NCI-H446 (cell line): ENCODE data around the gene ATG7.
"Not testable (repeated sequence)": the region's sequence is repeated elsewhere in the genome, so short reads cannot be mapped to it uniquely, and the experiment has no call there.

Source experiments
- DNase-seq, 2 experiments: peaks; one replicate each; lab custom pipeline; 2025; lab: John Stamatoyannopoulos, UW

Gene ATG7

GRCh38 chr3:11509173-11510000 is 237.2 kb downstream of the ATG7 start:
- peak; percentile 49 to 67 for DNase-seq

DNA sequence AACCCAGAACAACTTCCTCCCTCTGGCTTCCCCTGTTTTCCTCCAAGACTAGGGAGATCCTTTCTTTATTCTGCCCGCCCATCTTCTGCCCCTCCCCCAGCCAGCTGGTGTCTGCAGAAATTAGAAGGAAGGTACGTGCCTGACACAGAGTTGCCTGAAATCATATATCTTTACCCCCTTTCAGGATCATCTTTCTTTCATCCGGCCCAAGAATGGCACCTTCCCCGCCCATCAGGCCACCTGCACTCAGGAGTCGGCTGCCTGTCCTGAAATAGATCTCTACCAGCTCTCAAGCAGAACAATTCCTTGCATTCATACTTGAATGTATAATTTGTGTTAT is 237.8 kb downstream of the ATG7 start:
- DNase-seq, result no peak

DNA sequence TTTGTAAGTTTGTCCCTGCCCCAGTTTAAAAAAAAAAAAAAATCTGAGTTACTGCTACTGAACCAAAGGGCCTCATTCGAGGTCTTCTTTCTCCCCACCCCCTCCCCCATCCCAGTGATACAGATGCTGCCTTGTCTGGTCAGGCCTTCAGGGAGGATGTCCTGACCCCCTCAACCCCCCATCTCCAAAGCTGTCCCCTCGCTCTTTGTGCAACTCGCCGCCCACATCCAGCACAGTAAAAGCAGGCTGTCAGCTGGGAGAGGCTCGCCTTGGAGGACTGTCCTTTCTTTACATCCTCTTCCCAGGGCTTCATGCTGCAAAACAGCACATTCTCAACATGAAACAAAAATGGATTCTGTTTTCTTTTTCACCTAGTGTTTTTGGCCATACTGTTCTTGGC is 238.2 kb downstream of the ATG7 start:
- no peak for DNase-seq

- DNase-seq, result not testable (repeated sequence)
Measured at GRCh38 chr3:11511606-11512005, 239.4 kb downstream of the ATG7 start.

DNA sequence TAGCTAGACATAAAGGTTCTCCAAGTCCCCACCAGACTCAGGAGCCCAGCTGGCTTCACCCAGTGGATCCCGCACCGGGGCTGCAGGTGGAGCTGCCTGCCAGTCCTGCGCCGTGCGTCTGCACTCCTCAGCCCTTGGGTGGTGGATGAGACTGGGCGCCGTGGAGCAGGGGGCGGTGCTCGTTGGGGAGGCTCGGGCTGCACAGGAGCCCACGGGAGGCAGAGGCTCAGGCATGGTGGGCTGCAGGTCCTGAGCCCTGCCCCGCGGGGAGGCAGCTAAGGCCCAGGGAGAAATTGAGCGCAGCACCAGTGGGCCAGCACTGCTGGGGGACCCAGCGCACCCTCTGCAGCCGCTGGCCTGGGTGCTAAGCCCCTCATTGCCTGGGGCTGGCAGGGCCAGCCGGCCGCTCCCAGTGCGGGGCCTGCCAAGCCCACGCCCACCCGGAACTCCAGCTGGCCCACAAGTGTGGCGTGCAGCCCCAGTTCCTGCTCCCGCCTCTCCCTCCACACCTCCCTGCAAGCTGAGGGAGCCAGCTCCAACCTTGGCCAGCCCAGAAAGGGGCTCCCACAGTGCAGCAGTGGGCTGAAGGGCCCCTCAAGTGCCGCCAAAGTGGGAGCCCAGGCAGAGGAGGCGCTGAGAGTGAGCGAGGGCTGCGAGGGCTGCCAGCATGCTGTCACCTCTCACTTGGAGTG is 241.1 kb downstream of the ATG7 start:
- DNase-seq, result not testable (repeated sequence)

- no peak for DNase-seq
Measured at GRCh38 chr3:11513817-11514135, 241.6 kb downstream of the ATG7 start.

DNA sequence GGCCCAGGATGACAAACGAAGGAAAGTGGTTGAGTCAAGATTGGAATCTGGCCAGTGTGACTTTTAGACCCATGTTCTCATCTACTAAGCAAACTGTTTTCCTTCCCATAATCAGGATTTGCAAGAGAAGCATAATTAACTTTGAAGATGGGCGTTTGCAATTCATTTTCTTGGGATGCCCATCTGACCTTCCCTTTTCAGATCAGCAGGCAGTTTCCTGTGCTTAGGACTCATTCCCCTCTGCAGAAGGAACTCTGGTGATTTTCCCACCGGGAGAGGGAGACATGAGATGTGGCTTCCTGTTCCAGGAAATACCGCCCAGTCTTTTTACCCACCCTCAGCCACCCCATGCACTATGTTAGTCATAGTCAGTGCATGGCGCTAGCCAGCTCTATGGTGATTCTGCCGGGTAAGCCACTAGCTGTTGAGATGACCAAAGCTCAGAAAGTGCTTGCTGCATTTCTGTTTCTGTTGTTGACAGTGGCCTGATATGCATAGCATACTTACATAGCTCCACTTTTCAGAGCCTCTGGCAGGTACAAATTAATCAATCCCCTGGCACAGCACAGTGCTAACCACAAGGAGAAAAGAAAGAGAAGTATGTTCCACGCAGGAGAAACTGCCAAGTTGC is 242.1 kb downstream of the ATG7 start:
- peak in 1 of 2 experiments; percentile 9 for DNase-seq

GRCh38 chr3:11517601-11518000 is 245.4 kb downstream of the ATG7 start:
- DNase-seq, result peak in 1 of 2 experiments; percentile 19

GRCh38 chr3:11521167-11521566 is 249.0 kb downstream of the ATG7 start:
- no peak for DNase-seq

GRCh38 chr3:11522398-11522715 is 250.2 kb downstream of the ATG7 start:
- DNase-seq, result no peak

DNA sequence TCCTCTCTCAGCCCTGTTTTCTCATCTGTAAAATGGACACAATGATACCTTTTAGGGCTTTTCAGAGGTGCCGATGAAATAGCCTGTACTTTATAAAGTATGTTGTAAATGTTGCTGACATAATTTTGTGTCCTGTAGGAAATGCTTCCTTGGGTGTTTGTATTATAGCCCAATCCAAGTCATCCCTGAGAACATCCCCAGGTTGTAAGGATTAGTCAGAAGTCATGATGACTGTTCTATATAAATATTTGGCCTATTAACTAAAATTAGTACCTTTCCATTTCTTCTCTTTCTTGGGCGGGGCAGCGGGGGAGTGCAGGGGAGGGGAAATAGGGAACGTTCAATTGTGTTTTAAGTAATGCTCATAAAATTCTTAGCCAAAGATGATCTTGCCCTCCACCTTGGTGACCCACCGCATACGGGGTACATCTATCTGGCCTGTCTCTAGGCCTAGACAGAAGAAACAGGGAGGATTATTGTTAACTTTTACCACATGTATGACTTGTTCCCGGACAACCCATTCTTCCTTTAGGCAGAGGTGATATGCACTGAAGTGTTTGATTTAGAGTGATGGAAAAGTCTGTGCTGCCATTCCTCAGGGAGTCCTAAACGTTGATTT is 250.9 kb downstream of the ATG7 start:
- DNase-seq, result no peak

GRCh38 chr3:11523572-11524101 is 251.4 kb downstream of the ATG7 start:
- DNase-seq, result no peak

DNA sequence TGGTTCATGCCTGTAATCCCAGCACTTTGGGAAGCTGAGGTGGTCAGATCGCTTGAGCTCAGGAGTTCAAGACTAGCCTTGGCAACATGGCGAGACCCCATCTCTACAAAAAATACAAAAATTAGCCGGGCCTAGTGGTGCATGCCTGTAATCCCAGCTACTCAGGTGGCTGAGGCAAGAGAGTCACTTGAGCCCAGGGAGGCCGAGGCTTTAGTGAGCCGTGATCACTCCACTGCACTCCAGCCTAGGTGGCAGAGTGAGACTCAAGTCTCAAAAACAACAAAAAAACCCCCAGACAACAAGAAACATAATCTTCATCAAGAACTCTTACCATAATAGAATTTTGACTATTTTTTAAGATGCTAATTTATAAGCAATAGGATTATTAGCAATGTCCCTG is 253.9 kb downstream of the ATG7 start:
- not testable (repeated sequence) for DNase-seq

GRCh38 chr3:11529281-11529680 is 257.1 kb downstream of the ATG7 start:
- no peak for DNase-seq

DNA sequence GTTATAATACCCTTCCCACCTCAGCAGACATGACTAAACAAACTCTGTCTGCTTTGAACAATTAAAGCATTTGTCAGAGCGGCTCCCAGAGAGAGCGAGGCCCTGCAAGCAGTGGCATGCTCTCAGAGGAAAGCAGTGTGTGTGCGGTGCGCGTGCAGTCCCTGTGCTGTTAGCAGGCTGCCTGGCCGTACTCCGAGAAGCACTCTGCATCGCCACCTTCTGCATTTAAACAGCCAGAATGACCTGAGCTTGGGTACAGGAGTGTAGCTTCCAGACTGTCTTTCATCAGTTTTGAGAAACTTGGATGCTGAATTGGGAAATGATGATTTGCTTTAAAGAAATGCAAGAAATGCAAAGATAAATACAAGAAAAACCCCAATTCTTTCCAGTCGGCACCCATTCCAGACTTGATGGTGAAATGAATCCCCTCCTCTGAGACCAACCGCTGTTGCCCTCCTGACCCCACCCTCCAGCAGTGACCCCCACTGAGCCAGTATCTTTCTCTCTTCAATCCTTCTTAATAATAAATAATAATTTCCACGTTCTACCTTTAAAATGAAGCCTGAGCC is 258.0 kb downstream of the ATG7 start:
- no peak for DNase-seq

- no peak for DNase-seq
Measured at GRCh38 chr3:11532931-11533391, 260.8 kb downstream of the ATG7 start.

DNA sequence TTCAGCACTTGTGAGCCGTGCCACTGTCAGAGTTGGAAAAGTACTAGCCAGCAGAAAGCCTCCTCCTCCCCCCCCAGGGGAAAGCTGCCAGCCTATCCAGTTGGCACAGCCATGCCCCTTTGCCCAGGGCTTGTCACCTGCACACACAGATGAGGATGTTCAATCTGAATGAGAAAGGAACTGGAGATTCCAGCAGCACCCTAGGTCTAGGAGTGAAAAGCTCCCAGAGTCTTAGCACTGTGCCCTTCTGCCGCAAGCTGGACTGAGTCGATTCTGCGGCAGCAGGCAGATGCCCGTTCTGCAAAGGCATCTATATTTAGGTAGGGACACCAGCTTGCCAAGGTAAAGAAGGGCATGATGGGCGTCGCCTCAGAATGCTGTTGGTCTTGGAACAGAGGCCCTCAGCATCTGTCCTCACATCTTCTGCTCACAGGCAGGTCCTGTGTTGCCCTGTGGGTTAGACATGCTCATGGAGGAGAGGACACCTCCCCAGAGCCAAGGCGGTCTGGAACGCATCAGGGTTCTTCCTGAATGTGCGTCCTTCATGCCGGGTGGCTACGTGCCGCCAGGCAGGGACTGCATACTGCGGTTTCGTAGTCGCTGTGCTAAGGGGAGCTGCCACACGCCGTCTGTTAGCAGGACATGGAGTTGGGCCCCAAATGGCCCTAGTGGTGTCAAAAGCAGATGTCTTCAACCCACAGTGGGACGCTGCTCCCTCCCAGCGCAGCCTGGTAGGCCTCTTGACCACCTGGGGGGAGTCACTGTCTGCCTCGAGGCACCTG is 262.0 kb downstream of the ATG7 start:
- no peak for DNase-seq

- DNase-seq, result no peak
Measured at GRCh38 chr3:11534793-11535101, 262.6 kb downstream of the ATG7 start.

GRCh38 chr3:11535243-11535960 is 263.2 kb downstream of the ATG7 start:
- DNase-seq, result no peak

- no peak for DNase-seq
Measured at GRCh38 chr3:11536132-11536935, 264.1 kb downstream of the ATG7 start.
